GM12878 (cell line): ENCODE results near the gene HAS3. TPM values are rescaled to one million over a fixed set of nuclear protein-coding genes. Genes with fewer than 3 reads are reported as not detected.
"Not testable (repeated sequence)": the region's sequence is repeated elsewhere in the genome, so short reads cannot be mapped to it uniquely, and the experiment has no call there.

Source experiments
- ATAC-seq: fragments of 200-7000 bp; cut with Tn5 transposase; 3 replicates; pipeline ENCODE4 v1.9.1; 2020; ENCODE audit warnings: mild to moderate bottlenecking, moderate library complexity
- BruUV-seq: library from RNA; stranded (reverse); fragments of 400-500 nt; replicated peaks from 2 replicates; lab custom pipeline; 2021; lab: Mats Ljungman, UMichigan
- CTCF ChIA-PET: fragments of 300-600 bp; sonication (Branson Sonifier 250); formaldehyde crosslinking; extraction: SDS; loops from one replicate; lab custom pipeline; 2021; ENCODE audit warnings: inconsistent platforms; lab: Yijun Ruan, JAX
- POLR2A ChIA-PET: fragments of 350-600 bp; formaldehyde crosslinking; extraction: SDS; loops from one replicate; lab custom pipeline; 2021; ENCODE audit warnings: inconsistent platforms; lab: Charles Lee
- RAD21 ChIA-PET: fragments of 300-600 bp; sonication (Branson Sonifier 250); formaldehyde crosslinking; loops from one replicate; lab custom pipeline; 2023; ENCODE audit warnings: antibody characterized with exemption; ENCODE audit not compliant: unreplicated experiment; lab: Charles Lee
- SMC1A ChIA-PET: fragments of 300-600 bp; sonication (Branson Sonifier 250); formaldehyde crosslinking; loops from one replicate; lab custom pipeline; 2023; ENCODE audit not compliant: unreplicated experiment, uncharacterized antibody; lab: Charles Lee
- DNase-seq: peaks from one replicate; pipeline ENCODE4 v3.0.0-alpha.2; 2011; ENCODE audit warnings: low read depth, low spot score
- FAIRE-seq: peaks from 3 replicates; lab custom pipeline; 2011; peaks lifted over from hg19 to GRCh38; lab: Jason Lieb, UNC
- H2AFZ ChIP-seq: 2 replicates; pipeline ENCODE4 v1.6.0; 2011; ENCODE audit warnings: low read depth, low read length, control low read depth; ENCODE audit not compliant: control insufficient read depth
- H3K27ac ChIP-seq: 2 replicates; pipeline ENCODE4 v1.5.1; 2011; ENCODE audit warnings: control low read depth; ENCODE audit not compliant: control insufficient read depth, insufficient read depth
- H3K27me3 ChIP-seq, 2 experiments: replicated peaks in 1 of 2; 2 replicates each; pipeline versions ENCODE4 v1.6.0 to v1.6.1; 2011; ENCODE audit warnings: low read length in 1 of 2; ENCODE audit not compliant: control insufficient read depth in 2 of 2, insufficient read depth in 2 of 2
- H3K36me3 ChIP-seq, 2 experiments: 2 replicates each; pipeline ENCODE4 v1.5.1; 2011; ENCODE audit warnings: low read length in 1 of 2; ENCODE audit not compliant: control insufficient read depth in 2 of 2, insufficient read depth in 2 of 2
- H3K4me1 ChIP-seq: 2 replicates; pipeline ENCODE4 v1.6.1; 2011; ENCODE audit warnings: mild to moderate bottlenecking, low read length, moderate library complexity, mixed read lengths; ENCODE audit not compliant: control insufficient read depth, insufficient read depth
- H3K4me2 ChIP-seq: 2 replicates; pipeline ENCODE4 v1.6.0; 2011; ENCODE audit warnings: control low read depth; ENCODE audit not compliant: control insufficient read depth, insufficient read depth
- H3K4me3 ChIP-seq: fragments of 200-600 bp; sonication (generic); 2 replicates; pipeline ENCODE4 v1.5.1; 2016
- H3K79me2 ChIP-seq: 2 replicates; pipeline ENCODE4 v1.6.0; 2011; ENCODE audit warnings: low read length; ENCODE audit not compliant: control insufficient read depth, insufficient read depth
- H3K9ac ChIP-seq: 2 replicates; pipeline ENCODE4 v1.8.0; 2011; ENCODE audit warnings: low read length, control low read depth, mixed read lengths; ENCODE audit not compliant: control insufficient read depth, insufficient read depth
- H3K9me3 ChIP-seq: replicated peaks from 3 replicates; pipeline ENCODE4 v1.5.1; 2011; ENCODE audit warnings: mild to moderate bottlenecking, low read length; ENCODE audit not compliant: control insufficient read depth, insufficient read depth
- H4K20me1 ChIP-seq: 2 replicates; pipeline ENCODE4 v1.6.0; 2011; ENCODE audit not compliant: control insufficient read depth, insufficient read depth
- CTCF ChIP-seq, 3 experiments: IDR thresholded peaks in 2 of 3; conservative IDR thresholded peaks in 1 of 3; 2 replicates each; pipeline ENCODE4 v1.5.1; 2011; ENCODE audit warnings: low read depth in 3 of 3, low read length in 3 of 3, mild to moderate bottlenecking in 3 of 3, control low read depth in 2 of 3, moderate library complexity in 2 of 3, inconsistent platforms in 1 of 3, mixed read lengths in 1 of 3; ENCODE audit not compliant: control insufficient read depth in 2 of 3, insufficient read depth in 1 of 3; ENCODE audit errors: extremely low read depth in 1 of 3
- MYB ChIP-seq: fragments of 150-350 bp; IDR thresholded peaks from 2 replicates; pipeline ENCODE4 v1.6.1; 2014; ENCODE audit warnings: mild to moderate bottlenecking, low read depth, low read length, borderline replicate concordance
- RAD21 ChIP-seq: IDR thresholded peaks from 2 replicates; pipeline ENCODE4 v1.6.1; 2011; ENCODE audit warnings: mild to moderate bottlenecking, low read depth, low read length, moderate library complexity; ENCODE audit not compliant: insufficient read depth
- SMC3 ChIP-seq: IDR thresholded peaks from 2 replicates; pipeline ENCODE4 v1.6.1; 2011; ENCODE audit warnings: low read length, improper control_type of control experiment, borderline replicate concordance
- SREBF2 ChIP-seq: IDR thresholded peaks from 2 replicates; pipeline ENCODE4 v1.6.1; 2012; ENCODE audit warnings: mild to moderate bottlenecking, low read length
- WGBS: methylation state at CpG from one replicate; pipeline ENCODE4 v1.1.6; 2016; ENCODE audit warnings: low lambda C conversion rate; ENCODE audit not compliant: insufficient replicate concordance, insufficient coverage; ENCODE audit errors: missing lambda C conversion rate; 5-methylcytosine and 5-hydroxymethylcytosine counted together
- in situ Hi-C: fragments of 300-500 bp; cut with MboI; formaldehyde crosslinking; loops from 9 replicates; pipeline ENCODE4 v1.14.3; 2018; ENCODE audit warnings: mixed read lengths
- intact Hi-C: fragments of 100-400 bp; cut with micrococcal nuclease; formaldehyde crosslinking; loops from one replicate; pipeline ENCODE4 v1.14.2; 2022; ENCODE audit not compliant: unreplicated experiment
- polyA plus RNA-seq, 11 experiments: library from polyadenylated mRNA; depleted of rRNA in 4 of 11; unstranded in 6 of 11; stranded (reverse) in 5 of 11; fragments of >200 nt; fragmentation: Nextera tagmentation in 4 of 11; fragmentation: Illumina TruSeq in 1 of 11; extraction: Ambion mirVana in 4 of 11; extraction: Trizol in 1 of 11; gene quantifications; 1 replicate in 1 of 11; 2 replicates in 10 of 11; pipeline versions ENCODE4 v1.2.1 to v1.2.3, GENCODE V29; 2011 to 2016; ENCODE audit warnings: inconsistent platforms in 2 of 11, missing spikeins in 2 of 11, low read depth in 1 of 11
- total RNA-seq, 4 experiments: library from RNA; depleted of rRNA in 3 of 4; stranded (reverse); fragments of >200 nt in 3 of 4; fragmentation: Illumina TruSeq in 1 of 4; extraction: Trizol in 1 of 4; gene quantifications; 2 replicates each; pipeline versions ENCODE4 v1.2.1 to v1.2.3, GENCODE V29; 2013 to 2021
- TF ChIP-seq, protein P1 (sequence below): fragments of 450-650 bp; IDR thresholded peaks from 2 replicates; pipeline ENCODE4 v1.6.1; 2017; ENCODE audit warnings: mild to moderate bottlenecking, moderate library complexity

Gene HAS3
- total and polyA plus RNA-seq, 10 of the 15 experiments (the other 5 are each of a cell fraction or from before 2014, with no cell fraction given) = 0.06 to 0.56 (median 0.19) TPM; not detected in 2

DNA sequence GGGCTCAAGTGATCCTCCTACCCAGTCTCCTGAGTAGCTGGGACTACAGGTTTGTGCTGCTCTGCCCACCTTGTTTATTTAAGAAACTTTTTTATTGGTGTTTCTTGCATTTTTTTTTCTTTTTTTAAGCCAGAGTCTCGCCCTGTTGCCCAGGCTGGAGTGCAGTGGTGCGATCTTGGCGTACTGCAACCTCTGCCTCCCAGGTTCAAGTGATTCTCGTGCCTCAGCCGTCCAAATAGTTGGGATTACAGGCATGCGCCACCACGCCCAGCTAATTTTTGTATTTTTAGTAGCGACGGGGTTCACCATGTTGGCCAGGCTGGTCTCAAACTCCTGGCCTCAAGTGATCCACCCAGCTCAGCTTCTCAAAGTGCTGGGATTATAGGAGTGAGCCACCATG, 44.2 kb downstream of the HAS3 start:
- over 99% methylated on average over 9 of the region's 9 CpGs for WGBS
- H3K4me1 ChIP-seq, ATAC-seq, H2AFZ ChIP-seq, H3K9me3 ChIP-seq, H3K4me2 ChIP-seq, H3K4me3 ChIP-seq, FAIRE-seq, BruUV-seq, H3K27ac ChIP-seq, H3K9ac ChIP-seq, H3K27me3 ChIP-seq, H3K79me2 ChIP-seq, H4K20me1 ChIP-seq, DNase-seq: not testable (repeated sequence)
- CTCF ChIA-PET = interaction anchor here (0.9 to 8.5 kb wide), 27 partner anchors 9 to 605 kb away, joined by 3 to 193 read pairs (median 4); partner anchors contain the start of genes NOB1 and SNTB2
- in situ Hi-C loops = loop anchor here (5.0 kb wide), 1 partner anchor 138 kb away; no protein-coding TSS in a partner anchor
- RAD21 ChIA-PET = interaction anchor here (0.7 to 5.6 kb wide), 6 partner anchors 15 to 155 kb away, joined by 3 to 69 read pairs (median 4); partner anchors contain the start of genes CHTF8 and UTP4
- H3K36me3 ChIP-seq = peaks cover 10 to 29% of the 10 kb centered on the region in 2 experiments
- intact Hi-C loops = loop anchor here (1.0 kb wide), 1 partner anchor 138 kb away; no protein-coding TSS in a partner anchor
- SMC1A ChIA-PET = interaction anchor here (0.8 to 6.0 kb wide), 13 partner anchors 10 to 302 kb away, joined by 3 to 117 read pairs (median 4); partner anchors contain the start of gene SNTB2
- POLR2A ChIA-PET = interaction anchor here (0.6 kb wide), 1 partner anchor 17 kb away, joined by 3 read pairs; the partner anchor contains the start of genes CHTF8 and UTP4

- Histone ChIP-seq H3K27me3 (no peaks in the 10 kb centered on the region), H2AFZ (no peak overlapping the region), H3K9ac (no peak overlapping the region), H3K4me2 (no peak overlapping the region), H4K20me1 (no peaks in the 10 kb centered on the region; the same call in 1 of the 2 replicates), H3K4me3 (no peak overlapping the region), H3K36me3 (peaks cover 13 to 33% of the 10 kb centered on the region in 2 experiments), H3K4me1 (no peaks in the 10 kb centered on the region), H3K79me2 (peaks cover 1% of the 10 kb centered on the region; the same call in 1 of the 2 replicates), H3K9me3 (no peaks in the 10 kb centered on the region), H3K27ac (no peak overlapping the region)
- 67% methylated on average over 16 of the region's 16 CpGs for WGBS
- TF ChIP-seq MYB (no peak), SMC3 (peak; percentile 62; the same call in 1 of the 2 replicates), RAD21 (peak; percentile 84), CTCF (IDR thresholded peaks at IDR 0.05 in 2 of 3, conservative IDR thresholded peaks at IDR 0.05 in 1 of 3; ENCODE audit: control insufficient read depth in 2 of 3, extremely low read depth in 1 of 3, insufficient read depth in 1 of 3, low read depth in 3 of 3, low read length in 3 of 3) (peak; percentile 64 to 76 (median 75)), SREBF2 (no peak)
- TF ChIP-seq, protein P1, sequence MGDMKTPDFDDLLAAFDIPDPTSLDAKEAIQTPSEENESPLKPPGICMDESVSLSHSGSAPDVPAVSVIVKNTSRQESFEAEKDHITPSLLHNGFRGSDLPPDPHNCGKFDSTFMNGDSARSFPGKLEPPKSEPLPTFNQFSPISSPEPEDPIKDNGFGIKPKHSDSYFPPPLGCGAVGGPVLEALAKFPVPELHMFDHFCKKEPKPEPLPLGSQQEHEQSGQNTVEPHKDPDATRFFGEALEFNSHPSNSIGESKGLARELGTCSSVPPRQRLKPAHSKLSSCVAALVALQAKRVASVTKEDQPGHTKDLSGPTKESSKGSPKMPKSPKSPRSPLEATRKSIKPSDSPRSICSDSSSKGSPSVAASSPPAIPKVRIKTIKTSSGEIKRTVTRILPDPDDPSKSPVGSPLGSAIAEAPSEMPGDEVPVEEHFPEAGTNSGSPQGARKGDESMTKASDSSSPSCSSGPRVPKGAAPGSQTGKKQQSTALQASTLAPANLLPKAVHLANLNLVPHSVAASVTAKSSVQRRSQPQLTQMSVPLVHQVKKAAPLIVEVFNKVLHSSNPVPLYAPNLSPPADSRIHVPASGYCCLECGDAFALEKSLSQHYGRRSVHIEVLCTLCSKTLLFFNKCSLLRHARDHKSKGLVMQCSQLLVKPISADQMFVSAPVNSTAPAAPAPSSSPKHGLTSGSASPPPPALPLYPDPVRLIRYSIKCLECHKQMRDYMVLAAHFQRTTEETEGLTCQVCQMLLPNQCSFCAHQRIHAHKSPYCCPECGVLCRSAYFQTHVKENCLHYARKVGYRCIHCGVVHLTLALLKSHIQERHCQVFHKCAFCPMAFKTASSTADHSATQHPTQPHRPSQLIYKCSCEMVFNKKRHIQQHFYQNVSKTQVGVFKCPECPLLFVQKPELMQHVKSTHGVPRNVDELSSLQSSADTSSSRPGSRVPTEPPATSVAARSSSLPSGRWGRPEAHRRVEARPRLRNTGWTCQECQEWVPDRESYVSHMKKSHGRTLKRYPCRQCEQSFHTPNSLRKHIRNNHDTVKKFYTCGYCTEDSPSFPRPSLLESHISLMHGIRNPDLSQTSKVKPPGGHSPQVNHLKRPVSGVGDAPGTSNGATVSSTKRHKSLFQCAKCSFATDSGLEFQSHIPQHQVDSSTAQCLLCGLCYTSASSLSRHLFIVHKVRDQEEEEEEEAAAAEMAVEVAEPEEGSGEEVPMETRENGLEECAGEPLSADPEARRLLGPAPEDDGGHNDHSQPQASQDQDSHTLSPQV = 0 out of 2 replicates have a peak, but pooled peaks have one; percentile 18
- intact Hi-C loops = loop anchor here (1.0 kb wide), 1 partner anchor 137 kb away; no protein-coding TSS in a partner anchor
- DNase-seq = no peak
- ChIA-PET POLR2A (interaction anchor here (0.6 kb wide), 2 partner anchors 18 kb away, joined by 3 read pairs; partner anchors contain the start of genes CHTF8 and UTP4), SMC1A (interaction anchor here (0.7 to 6.0 kb wide), 17 partner anchors 10 to 303 kb away, joined by 3 to 117 read pairs (median 4); partner anchors contain the start of gene SNTB2), CTCF (interaction anchor here (0.6 to 8.5 kb wide), 37 partner anchors 8 to 604 kb away, joined by 3 to 193 read pairs (median 4); partner anchors contain the start of genes NOB1 and SNTB2), RAD21 (interaction anchor here (0.7 to 5.6 kb wide), 8 partner anchors 14 to 188 kb away, joined by 3 to 69 read pairs (median 4); partner anchors contain the start of genes CHTF8 and UTP4)
- in situ Hi-C loops = loop anchor here (5.0 kb wide), 1 partner anchor 137 kb away; no protein-coding TSS in a partner anchor
- FAIRE-seq = peak; percentile 78
- no TSS peak for BruUV-seq
- ATAC-seq = peak; percentile 96
These were observed 44.9 kb downstream of the HAS3 start for GRCh38 chr16:69150146-69150865.
